Osteoblast (primary cell): ENCODE results near the gene CAPZB. TPM values are rescaled to one million over a fixed set of nuclear protein-coding genes. Genes with fewer than 3 reads are reported as not detected.
A peak's percentile ranks its signal among the peaks of the same experiment; 100 is the strongest.

Source experiments
- DNase-seq: peaks from one replicate; pipeline ENCODE4 v3.0.0; 2011; ENCODE audit warnings: low spot score, mixed read lengths; ENCODE audit not compliant: insufficient read length; ENCODE audit errors: missing footprints
- H2AFZ ChIP-seq: 2 replicates; pipeline ENCODE4 v1.6.0; 2011; ENCODE audit warnings: mild to moderate bottlenecking, low read length
- H3K27ac ChIP-seq: 2 replicates; pipeline ENCODE4 v1.5.1; 2011; ENCODE audit warnings: mild to moderate bottlenecking, low read depth, low read length, moderate library complexity
- H3K27me3 ChIP-seq: 2 replicates; pipeline ENCODE4 v1.6.0; 2012; ENCODE audit warnings: mild to moderate bottlenecking, control low read depth, inconsistent platforms, low read length, moderate library complexity; ENCODE audit not compliant: insufficient read depth
- H3K36me3 ChIP-seq: 2 replicates; pipeline ENCODE4 v1.5.1; 2011; ENCODE audit warnings: mild to moderate bottlenecking, low read length, control low read depth, moderate library complexity; ENCODE audit not compliant: insufficient read depth
- H3K4me1 ChIP-seq: 2 replicates; pipeline ENCODE4 v1.5.1; 2011; ENCODE audit warnings: mild to moderate bottlenecking, low read length, control low read depth, moderate library complexity; ENCODE audit not compliant: insufficient read depth
- H3K4me2 ChIP-seq: 2 replicates; pipeline ENCODE4 v1.6.0; 2011; ENCODE audit warnings: mild to moderate bottlenecking, low read length; ENCODE audit not compliant: insufficient read depth
- H3K4me3 ChIP-seq: fragments of 200-600 bp; sonication (generic); 3 replicates; pipeline ENCODE4 v1.5.1; 2012; ENCODE audit warnings: mild to moderate bottlenecking, low read length, inconsistent platforms; ENCODE audit not compliant: insufficient read depth
- H3K79me2 ChIP-seq: 2 replicates; pipeline ENCODE4 v1.6.0; 2012; ENCODE audit warnings: mild to moderate bottlenecking, low read length, control low read depth, inconsistent platforms; ENCODE audit not compliant: insufficient read depth
- H3K9me3 ChIP-seq: 2 replicates; pipeline ENCODE4 v1.5.1; 2011; ENCODE audit warnings: low read depth, low read length, control low read depth
- H4K20me1 ChIP-seq: 2 replicates; pipeline ENCODE4 v1.6.0; 2012; ENCODE audit warnings: mild to moderate bottlenecking, low read length, control low read depth; ENCODE audit not compliant: insufficient read depth
- CTCF ChIP-seq: IDR thresholded peaks from 2 replicates; pipeline ENCODE4 v1.5.1; 2011; ENCODE audit warnings: mild to moderate bottlenecking, low read depth, low read length, moderate library complexity; ENCODE audit errors: extremely low read depth
- total RNA-seq: library from RNA; depleted of rRNA; stranded (reverse); fragments of >200 nt; gene quantifications from 2 replicates; pipeline ENCODE4 v1.2.3, GENCODE V29; 2012

The CAPZB gene
- total RNA-seq, 1 donor = 217 TPM

DNA sequence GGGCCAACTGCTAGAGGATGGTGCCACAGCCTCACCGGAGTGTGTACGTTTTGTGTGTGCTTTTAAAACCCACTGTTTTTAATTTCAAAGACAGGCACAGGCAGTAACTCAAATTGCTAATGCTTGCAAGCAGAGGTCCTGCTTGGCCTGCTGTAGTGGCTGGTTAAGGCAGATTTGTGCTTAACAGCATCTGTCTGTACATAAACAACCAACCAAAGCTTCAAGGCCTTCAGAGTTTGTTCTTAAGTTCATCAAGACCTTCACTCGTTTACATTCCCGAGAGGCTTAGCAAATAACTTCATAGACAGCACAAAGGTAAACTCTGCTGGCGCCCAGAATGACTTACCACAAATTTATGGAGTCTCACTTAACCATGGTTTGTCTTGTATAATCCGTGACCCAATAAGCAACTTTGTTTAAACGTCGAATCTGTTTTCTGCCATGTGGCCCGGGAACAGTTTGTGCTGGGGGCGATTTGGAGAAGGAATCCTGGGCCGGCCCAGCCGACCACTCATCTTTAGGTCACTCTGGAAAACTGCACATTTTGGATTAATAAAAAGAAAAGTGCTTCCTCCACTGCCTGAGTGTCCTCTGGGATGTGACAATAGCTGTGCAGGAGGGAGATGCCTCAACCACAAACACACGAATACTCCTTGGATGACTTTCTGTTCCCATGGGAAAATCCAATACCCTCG, 58.1 kb downstream of the CAPZB start:
- DNase-seq = no peak
- Histone ChIP-seq H3K4me2 (peak overlapping the region; percentile 3), H3K79me2 (peaks cover 97% of the 10 kb centered on the region), H3K36me3 (no peaks in the 10 kb centered on the region), H3K9me3 (no peaks in the 10 kb centered on the region), H3K27ac (peak overlapping the region; percentile 44), H2AFZ (no peak overlapping the region), H3K4me1 (peaks cover 45% of the 10 kb centered on the region), H4K20me1 (peaks cover 71% of the 10 kb centered on the region), H3K27me3 (no peaks in the 10 kb centered on the region), H3K4me3 (no peak overlapping the region)
- TF ChIP-seq CTCF = no peak

GRCh38 chr1:19426294-19427086, 58.8 kb downstream of the CAPZB start:
- no peak for TF ChIP-seq CTCF
- peak overlapping the region; percentile 44 for H3K27ac ChIP-seq
- no peak for DNase-seq
- H4K20me1 ChIP-seq = peaks cover 76% of the 10 kb centered on the region
- no peak overlapping the region for H3K4me3 ChIP-seq
- H3K9me3 ChIP-seq = no peaks in the 10 kb centered on the region
- H3K79me2 ChIP-seq = peaks cover 98% of the 10 kb centered on the region
- peaks cover 46% of the 10 kb centered on the region for H3K4me1 ChIP-seq
- no peak overlapping the region for H3K4me2 ChIP-seq
- no peaks in the 10 kb centered on the region for H3K36me3 ChIP-seq
- H3K27me3 ChIP-seq = no peaks in the 10 kb centered on the region
- no peak overlapping the region for H2AFZ ChIP-seq

GRCh38 chr1:19425646-19426239, 59.6 kb downstream of the CAPZB start:
- H3K27me3 ChIP-seq = no peaks in the 10 kb centered on the region
- H4K20me1 ChIP-seq = peaks cover 76% of the 10 kb centered on the region
- no peak overlapping the region for H3K4me2 ChIP-seq
- no peak for DNase-seq
- peaks cover 50% of the 10 kb centered on the region for H3K4me1 ChIP-seq
- H2AFZ ChIP-seq = no peak overlapping the region
- no peak for TF ChIP-seq CTCF
- H3K27ac ChIP-seq = peak overlapping the region; percentile 44
- no peaks in the 10 kb centered on the region for H3K9me3 ChIP-seq
- no peaks in the 10 kb centered on the region for H3K36me3 ChIP-seq
- H3K4me3 ChIP-seq = no peak overlapping the region
- H3K79me2 ChIP-seq = peaks cover 100% of the 10 kb centered on the region
